Natural killer cell (primary cell): ENCODE measurements around the gene SRP9. TPM values are rescaled to one million over a fixed set of nuclear protein-coding genes. Genes with fewer than 3 reads are reported as not detected.

Source experiments
- ATAC-seq, 3 donors: fragments of 150-1000 bp in 2 of 3; fragments of 200-7000 bp in 1 of 3; cut with Tn5 transposase; 1 replicate in 1 of 3; 2 replicates in 2 of 3; pipeline ENCODE4 v1.10.0; 2021; ENCODE audit warnings: mild to moderate bottlenecking in 2 of 3, moderate library complexity in 2 of 3
- DNase-seq, 2 donors: peaks; one replicate each; pipeline versions ENCODE4 v3.0.0 to v3.0.0-alpha.2; 2013 to 2021; ENCODE audit warnings: mixed read lengths in 1 of 2
- H3K27ac ChIP-seq: one replicate; pipeline ENCODE4 v1.5.1; 2013; ENCODE audit warnings: mild to moderate bottlenecking, low read length
- H3K27me3 ChIP-seq: one replicate; pipeline ENCODE4 v1.6.1; 2013; ENCODE audit warnings: low read length; ENCODE audit not compliant: control insufficient read depth, insufficient read depth
- H3K36me3 ChIP-seq: one replicate; pipeline ENCODE4 v1.6.1; 2013; ENCODE audit warnings: low read length; ENCODE audit not compliant: control insufficient read depth, insufficient read depth
- H3K4me1 ChIP-seq: one replicate; pipeline ENCODE4 v1.6.1; 2013; ENCODE audit warnings: low read length; ENCODE audit not compliant: control insufficient read depth, insufficient read depth
- H3K4me3 ChIP-seq: one replicate; pipeline ENCODE4 v1.5.1; 2013; ENCODE audit warnings: low read length
- H3K9me3 ChIP-seq: one replicate; pipeline ENCODE4 v1.6.1; 2013; ENCODE audit warnings: low read length; ENCODE audit not compliant: control insufficient read depth, insufficient read depth
- H3K27ac Mint-ChIP-seq, 2 donors: one replicate each; pipeline ENCODE4 v1.8.0; 2022; ENCODE audit warnings: mild to moderate bottlenecking in 2 of 2, mixed read lengths in 2 of 2, moderate library complexity in 1 of 2
- H3K27me3 Mint-ChIP-seq, 2 donors: one replicate each; pipeline ENCODE4 v1.8.0; 2022; ENCODE audit warnings: low read depth in 2 of 2, mixed read lengths in 2 of 2
- H3K36me3 Mint-ChIP-seq: one replicate; pipeline ENCODE4 v1.8.0; 2022; ENCODE audit warnings: mixed read lengths
- H3K4me1 Mint-ChIP-seq, 2 donors: one replicate each; pipeline ENCODE4 v1.8.0; 2022; ENCODE audit warnings: mixed read lengths in 2 of 2
- H3K4me3 Mint-ChIP-seq: one replicate; pipeline ENCODE4 v1.8.0; 2022; ENCODE audit warnings: mild to moderate bottlenecking, moderate library complexity, mixed read lengths
- H3K9me3 Mint-ChIP-seq, 2 donors: one replicate each; pipeline ENCODE4 v1.8.0; 2022; ENCODE audit warnings: mixed read lengths in 2 of 2
- CTCF ChIP-seq: fragments of 200-600 bp; IDR thresholded peaks from one replicate; pipeline ENCODE4 v1.8.0; 2022; ENCODE audit warnings: antibody characterized with exemption
- WGBS: methylation state at CpG from one replicate; pipeline ENCODE4 v1.1.7; 2013; ENCODE audit warnings: missing lambda C conversion rate; ENCODE audit not compliant: insufficient coverage; 5-methylcytosine and 5-hydroxymethylcytosine counted together
- intact Hi-C: fragments of 100-400 bp; cut with micrococcal nuclease; formaldehyde crosslinking; loops from one replicate; pipeline ENCODE4 v1.14.2; 2022
- total RNA-seq, 4 donors: library from RNA; stranded (reverse); fragments of 120-200 nt in 1 of 4; gene quantifications; one replicate each; pipeline versions ENCODE4 v1.2.3 to v1.2.4, GENCODE V29; 2013 to 2022

The SRP9 gene
- total RNA-seq, 3 donors from 2014 or later (not counting 1 experiment from before 2014, with no cell fraction given): 83.1 to 116 (median 93.0) TPM

- no peaks in the 10 kb centered on the region for H3K9me3 Mint-ChIP-seq
- H3K36me3 Mint-ChIP-seq: no peaks in the 10 kb centered on the region
- Histone ChIP-seq H3K4me3 (no peak overlapping the region), H3K9me3 (no peaks in the 10 kb centered on the region), H3K27me3 (no peaks in the 10 kb centered on the region), H3K27ac (no peak overlapping the region), H3K4me1 (no peaks in the 10 kb centered on the region), H3K36me3 (no peaks in the 10 kb centered on the region)
- DNase-seq (no peak), ATAC-seq (no peak)
- no peaks in the 10 kb centered on the region for H3K27me3 Mint-ChIP-seq
- no peak overlapping the region for H3K4me3 Mint-ChIP-seq
- WGBS: 91% methylated on average over 5 of the region's 6 CpGs
- H3K4me1 Mint-ChIP-seq: no peaks in the 10 kb centered on the region
- no peak overlapping the region for H3K27ac Mint-ChIP-seq
- no peak for TF ChIP-seq CTCF
- intact Hi-C loops: no loop called here
These were observed 11.5 kb upstream of the SRP9 start for GRCh38 chr1:225765982-225766674.

GRCh38 chr1:225766967-225767633, 10.5 kb upstream of the SRP9 start:
- Histone ChIP-seq H3K27me3 (no peaks in the 10 kb centered on the region), H3K4me3 (no peak overlapping the region), H3K27ac (no peak overlapping the region), H3K36me3 (no peaks in the 10 kb centered on the region), H3K9me3 (no peaks in the 10 kb centered on the region), H3K4me1 (no peaks in the 10 kb centered on the region)
- no peak for TF ChIP-seq CTCF
- Mint-ChIP-seq H3K4me1 (no peaks in the 10 kb centered on the region), H3K27ac (no peak overlapping the region), H3K4me3 (no peak overlapping the region), H3K27me3 (no peaks in the 10 kb centered on the region), H3K9me3 (no peaks in the 10 kb centered on the region), H3K36me3 (no peaks in the 10 kb centered on the region)
- 89% methylated on average over 8 of the region's 8 CpGs for WGBS
- DNase-seq (no peak), ATAC-seq (no peak)
- intact Hi-C loops: no loop called here

GRCh38 chr1:225767634-225768540, 9.7 kb upstream of the SRP9 start:
- no peak overlapping the region for H3K27ac ChIP-seq
- Mint-ChIP-seq H3K36me3 (no peaks in the 10 kb centered on the region), H3K9me3 (no peaks in the 10 kb centered on the region), H3K4me1 (no peaks in the 10 kb centered on the region), H3K27me3 (no peaks in the 10 kb centered on the region), H3K4me3 (no peak overlapping the region), H3K27ac (no peak overlapping the region)
- H3K4me3 ChIP-seq: no peak overlapping the region
- ATAC-seq (no peak), DNase-seq (no peak)
- intact Hi-C loops: no loop called here
- TF ChIP-seq CTCF: no peak
- H3K27me3 ChIP-seq: no peaks in the 10 kb centered on the region
- no peaks in the 10 kb centered on the region for H3K4me1 ChIP-seq
- H3K9me3 ChIP-seq: no peaks in the 10 kb centered on the region
- 84% methylated on average over 15 of the region's 17 CpGs for WGBS
- H3K36me3 ChIP-seq: no peaks in the 10 kb centered on the region
